ENCODE results near the gene GALNT11.

GALNT11 gene

DNA sequence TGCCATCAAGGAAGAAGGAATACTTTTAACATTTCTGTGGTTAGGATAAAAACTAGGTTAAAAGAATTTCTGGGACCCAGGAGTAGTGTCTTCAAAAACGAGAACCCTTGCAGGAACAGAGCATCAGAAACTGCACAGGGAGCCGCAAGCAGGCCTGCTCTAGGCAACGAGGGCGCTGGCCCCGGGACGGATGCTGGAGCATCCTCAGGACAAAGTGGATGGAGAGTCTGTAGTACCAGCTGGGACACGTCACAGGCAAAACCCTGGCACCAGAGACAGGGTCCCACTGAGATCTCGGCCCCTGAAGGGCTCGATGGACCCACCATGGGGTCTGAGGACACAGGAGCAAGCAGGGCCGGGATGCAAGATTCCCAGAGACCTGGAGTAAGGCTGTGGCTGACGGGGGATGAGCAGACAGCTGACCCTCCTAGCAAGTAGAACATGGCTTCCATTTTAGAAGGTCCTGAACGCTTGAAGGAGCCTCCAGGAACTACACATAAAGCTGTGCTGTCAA is 106.6 kb downstream of the GALNT11 start:
- no peak for DNase-seq (ENCODE audit: low read depth, low spot score)
- in situ Hi-C loops (cut with HindIII; ENCODE audit: low sequenced_read_pairs): no loop called here
- TF ChIP-seq CTCF (IDR thresholded peaks at IDR 0.05; ENCODE audit: low read depth, low read length): no peak
- H3K4me3 ChIP-seq (ENCODE audit: low read depth, low read length): no peak overlapping the region

GRCh38 chr7:152132812-152133211 is 107.3 kb downstream of the GALNT11 start:
- no peak for DNase-seq (ENCODE audit: low read depth, low spot score)
- in situ Hi-C loops (cut with HindIII; ENCODE audit: low sequenced_read_pairs): no loop called here
- H3K4me3 ChIP-seq (ENCODE audit: low read depth, low read length): no peak overlapping the region
- no peak for TF ChIP-seq CTCF (IDR thresholded peaks at IDR 0.05; ENCODE audit: low read depth, low read length)

GRCh38 chr7:152133804-152134203 is 108.3 kb downstream of the GALNT11 start:
- no peak for TF ChIP-seq CTCF (IDR thresholded peaks at IDR 0.05; ENCODE audit: low read depth, low read length)
- no peak overlapping the region for H3K4me3 ChIP-seq (ENCODE audit: low read depth, low read length)
- DNase-seq (ENCODE audit: low read depth, low spot score): no peak
- in situ Hi-C loops (cut with HindIII; ENCODE audit: low sequenced_read_pairs): no loop called here

DNA sequence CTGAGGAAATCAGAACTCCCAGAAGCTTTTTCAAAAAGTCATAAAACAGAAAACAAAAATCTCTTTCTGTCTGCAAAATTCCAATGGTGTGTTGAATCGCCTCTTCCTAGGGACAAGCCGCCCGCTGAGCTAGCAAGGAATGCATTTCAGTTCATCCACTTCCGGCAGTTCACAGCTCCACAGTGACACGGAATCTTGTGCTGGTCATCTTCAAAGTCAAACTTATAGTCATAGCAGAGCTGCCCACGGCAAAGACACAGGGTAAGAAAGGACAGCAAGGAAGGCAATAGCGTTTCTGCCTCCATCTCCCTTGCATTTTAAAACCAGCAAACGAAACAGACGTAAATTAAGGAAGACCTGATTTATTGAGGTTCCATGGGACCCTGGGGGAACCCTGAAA is 111.2 kb downstream of the GALNT11 start:
- H3K4me3 ChIP-seq (ENCODE audit: low read depth, low read length): no peak overlapping the region
- TF ChIP-seq CTCF (IDR thresholded peaks at IDR 0.05; ENCODE audit: low read depth, low read length): no peak
- peak; percentile 65 for DNase-seq (ENCODE audit: low read depth, low spot score)
- in situ Hi-C loops (cut with HindIII; ENCODE audit: low sequenced_read_pairs): no loop called here

DNA sequence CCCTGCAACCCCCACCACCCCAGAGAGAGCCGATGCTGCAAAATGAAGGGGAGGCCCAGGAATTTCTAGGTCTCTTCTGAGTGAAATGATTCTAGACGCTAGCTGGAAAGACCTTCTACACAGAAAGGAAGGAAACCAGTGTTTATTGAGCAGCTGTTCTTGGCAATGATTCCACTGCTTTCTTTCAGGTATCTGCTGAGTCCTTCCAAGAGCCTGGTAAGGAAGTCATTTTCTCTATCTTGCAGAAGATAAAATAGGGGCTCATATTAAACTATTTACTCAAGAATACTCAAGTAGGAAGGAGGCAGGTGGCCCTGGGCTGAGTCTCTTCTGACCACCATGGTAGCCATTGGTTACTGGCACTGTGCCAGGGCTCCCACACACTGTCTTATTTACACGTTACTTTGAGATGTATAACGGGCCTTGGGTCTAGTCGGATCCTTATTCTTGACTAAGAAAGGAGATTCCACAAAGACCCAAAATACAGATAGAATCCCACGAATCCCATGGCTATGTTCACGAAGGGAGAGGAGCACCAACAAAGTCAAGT is 112.1 kb downstream of the GALNT11 start:
- TF ChIP-seq CTCF (IDR thresholded peaks at IDR 0.05; ENCODE audit: low read depth, low read length): no peak

GRCh38 chr7:152140067-152140466 is 114.6 kb downstream of the GALNT11 start:
- DNase-seq (ENCODE audit: low read depth, low spot score): no peak
- in situ Hi-C loops (cut with HindIII; ENCODE audit: low sequenced_read_pairs): no loop called here
- no peak overlapping the region for H3K4me3 ChIP-seq (ENCODE audit: low read depth, low read length)
- TF ChIP-seq CTCF (IDR thresholded peaks at IDR 0.05; ENCODE audit: low read depth, low read length): no peak

More for the DNA sequence above, 112.1 kb downstream of the GALNT11 start:
- peak; percentile 40 for DNase-seq (ENCODE audit: low read depth, low spot score)
- no peak overlapping the region for H3K4me3 ChIP-seq (ENCODE audit: low read depth, low read length)
- in situ Hi-C loops (cut with HindIII; ENCODE audit: low sequenced_read_pairs): no loop called here

Measured in astrocyte of the spinal cord (primary cell).